Dedifferentiated amniotic fluid mesenchymal stem cell (primary cell): ENCODE results near the gene GET4.

Experiments
- DNase-seq: peaks from one replicate; pipeline ENCODE4 v3.0.0-alpha.2; 2016; ENCODE audit errors: extremely low spot score

Gene GET4

DNA sequence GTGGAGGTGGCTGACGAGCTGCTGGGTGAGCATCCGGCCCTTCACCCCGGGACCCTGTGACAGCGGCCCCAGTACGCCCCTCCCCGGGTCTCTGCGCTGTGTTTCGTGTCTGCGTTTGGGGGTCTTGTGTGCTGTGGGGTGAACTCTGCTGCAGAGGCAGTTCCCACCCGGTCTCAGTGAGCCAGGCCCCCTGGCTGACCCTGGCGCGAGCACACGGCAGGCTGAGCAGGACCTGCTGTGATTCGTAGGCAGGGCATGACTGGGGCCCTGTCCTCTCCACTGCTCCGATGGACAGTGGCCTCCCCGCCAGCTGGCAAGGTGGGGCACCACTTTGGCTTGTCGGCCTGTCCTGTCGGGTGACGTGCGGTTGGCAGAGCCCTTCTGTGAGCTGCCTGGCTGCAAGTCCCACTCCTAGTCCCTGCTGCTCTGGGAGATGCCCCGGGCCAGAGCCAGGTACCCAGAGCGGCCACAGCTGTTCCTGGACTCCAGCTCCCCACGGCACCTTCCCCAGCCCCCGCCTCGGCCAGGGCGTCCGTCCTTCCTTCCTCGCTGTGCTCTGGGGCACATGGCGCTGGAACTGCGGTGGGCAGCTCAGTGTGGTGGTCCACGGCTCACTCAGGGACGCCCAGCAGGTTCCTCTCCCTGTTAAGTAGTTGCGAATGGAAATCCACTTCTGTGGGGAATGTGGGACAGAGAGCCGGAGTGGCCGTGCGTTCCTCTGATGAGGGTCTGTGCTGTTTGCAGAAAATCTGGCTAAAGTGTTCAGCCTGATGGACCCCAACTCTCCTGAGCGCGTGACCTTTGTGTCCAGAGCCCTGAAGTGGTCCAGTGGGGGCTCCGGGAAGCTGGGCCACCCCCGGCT, 10.5 kb downstream of the GET4 start:
- DNase-seq: no peak

DNA sequence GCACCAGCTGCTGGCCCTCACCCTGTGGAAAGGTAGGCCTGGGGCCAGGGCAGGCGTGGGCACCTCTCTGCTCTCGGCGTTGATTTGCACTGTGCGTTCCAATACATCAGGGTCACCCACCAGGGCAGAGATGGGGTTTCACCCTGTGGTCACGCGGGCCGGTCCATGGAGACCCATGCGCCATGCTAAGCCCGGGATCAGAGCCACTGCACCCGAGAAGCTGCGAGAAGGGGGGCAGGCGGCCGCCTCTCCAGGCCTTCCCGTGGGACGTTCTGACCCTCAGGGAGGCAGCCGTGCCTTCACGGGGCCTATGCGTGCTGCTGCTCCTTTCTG, 11.1 kb downstream of the GET4 start:
- DNase-seq: no peak

DNA sequence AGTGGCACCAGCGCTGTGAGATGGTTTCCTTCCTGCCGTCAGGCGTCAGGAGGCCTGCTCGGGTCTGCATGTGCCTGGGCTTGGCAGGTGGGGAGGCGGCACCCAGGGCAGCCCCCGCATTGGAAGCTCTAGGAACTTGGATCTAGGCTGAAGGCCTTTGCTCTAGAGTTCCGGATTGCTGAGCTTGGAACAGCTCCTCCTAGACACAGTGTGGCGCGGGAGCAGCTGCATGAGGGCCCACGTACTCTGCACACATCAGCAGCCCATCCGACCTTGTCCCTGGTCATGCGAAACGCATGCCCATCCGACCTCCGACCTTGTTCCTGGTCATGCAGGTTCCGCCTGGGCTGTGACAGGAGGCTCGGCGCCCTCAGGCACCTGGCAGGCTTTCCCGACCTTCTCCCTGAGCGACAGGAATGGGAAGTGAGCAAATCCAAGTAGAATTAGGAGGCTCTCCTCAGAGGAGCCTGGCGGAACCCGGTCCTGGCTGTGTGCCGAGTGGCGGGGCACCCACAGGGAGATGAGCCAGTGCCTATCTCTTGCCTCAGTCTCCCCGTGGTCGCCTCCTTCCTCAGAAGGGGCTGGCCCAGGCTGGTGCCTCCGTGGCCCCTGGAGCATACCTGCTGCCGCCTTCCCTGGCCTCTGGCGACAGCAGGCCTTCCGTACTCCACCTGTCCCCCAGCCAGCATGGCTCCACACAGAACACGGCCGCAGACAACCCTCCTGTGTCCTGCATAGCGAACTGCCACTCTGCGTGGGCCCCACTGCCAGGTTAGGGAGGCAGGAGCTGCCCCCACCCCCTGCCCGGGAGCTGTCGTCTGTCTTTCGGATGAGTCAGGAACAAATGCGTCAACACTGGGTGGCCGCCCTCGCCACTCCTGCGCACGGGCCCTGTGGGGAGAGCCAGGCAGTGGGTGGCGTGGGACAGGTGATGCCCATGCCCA, 12.0 kb downstream of the GET4 start:
- DNase-seq: no peak

DNA sequence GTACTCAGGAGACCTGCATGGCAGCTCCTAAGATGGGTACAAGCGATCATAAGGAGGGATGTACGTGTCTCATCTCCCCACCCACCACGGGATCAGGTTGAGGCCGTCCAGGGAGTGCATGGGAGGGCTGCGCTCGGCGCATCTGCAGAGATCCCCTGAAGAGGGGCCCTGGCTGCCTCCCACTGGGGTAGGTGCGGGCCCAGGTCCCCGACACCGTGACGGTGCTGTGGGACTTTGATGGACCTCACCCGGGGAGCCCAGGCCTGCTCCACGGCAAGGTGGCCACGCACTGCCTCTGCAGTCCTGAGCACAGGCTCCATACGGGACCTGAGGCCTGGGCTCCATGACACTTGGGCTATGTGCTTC, 12.7 kb downstream of the GET4 start:
- no peak for DNase-seq

DNA sequence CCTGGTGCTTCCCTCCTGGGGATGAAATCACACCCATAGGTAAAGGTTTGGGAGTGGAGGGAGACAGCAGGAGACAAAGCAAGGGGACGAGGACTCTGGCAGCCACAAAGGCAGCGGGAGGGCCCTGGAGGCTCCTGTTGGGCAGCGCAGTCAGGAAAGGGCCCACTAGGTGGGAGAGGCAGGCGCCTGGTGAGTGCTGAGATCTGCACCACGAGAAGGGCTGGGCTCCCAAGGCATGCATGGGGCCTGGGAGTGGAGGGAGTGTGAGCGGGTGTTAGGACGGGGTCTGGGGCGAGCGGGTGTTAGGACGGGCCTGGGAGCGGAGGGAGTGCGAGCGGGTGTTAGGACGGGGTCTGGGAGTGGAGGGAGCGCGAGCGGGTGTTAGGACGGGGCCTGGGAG, 13.0 kb downstream of the GET4 start:
- DNase-seq: no peak

DNA sequence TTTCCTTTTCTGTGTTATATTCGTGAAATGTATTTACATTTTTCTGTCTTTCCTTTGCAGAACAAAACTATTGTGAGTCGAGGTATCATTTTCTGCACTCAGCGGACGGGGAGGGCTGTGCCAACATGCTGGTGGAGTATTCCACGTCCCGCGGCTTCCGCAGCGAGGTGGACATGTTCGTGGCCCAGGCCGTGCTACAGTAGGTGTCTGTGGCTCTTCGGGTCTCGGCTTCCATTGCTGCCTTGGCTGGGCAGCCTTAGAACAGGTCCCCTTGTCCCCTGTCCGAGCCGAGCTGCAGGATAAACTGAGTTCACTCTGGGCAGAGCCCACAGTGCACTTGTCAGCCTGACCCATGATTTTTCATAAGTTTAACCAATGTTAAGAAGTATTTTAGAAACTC, 14.5 kb downstream of the GET4 start:
- no peak for DNase-seq

DNA sequence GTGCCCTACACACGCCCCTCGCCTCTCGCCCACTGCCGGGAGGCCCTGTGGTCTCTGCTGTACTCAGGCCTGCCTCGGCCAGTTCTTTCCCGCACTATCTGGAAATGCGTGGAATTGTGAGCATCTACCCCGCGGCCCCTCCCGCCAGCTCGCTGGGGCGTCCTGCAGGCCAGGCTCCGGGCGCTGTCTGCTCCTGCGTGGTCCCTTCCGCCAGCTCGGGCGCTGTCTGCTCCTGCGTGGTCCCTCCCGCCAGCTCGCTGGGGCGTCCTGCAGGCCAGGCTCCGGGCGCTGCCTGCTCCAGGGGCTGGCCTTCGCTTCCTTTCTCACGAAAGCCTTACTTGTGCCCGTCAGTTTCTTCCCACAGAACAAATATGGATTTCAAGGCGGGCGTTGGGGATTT, 14.9 kb downstream of the GET4 start:
- DNase-seq: no peak

DNA sequence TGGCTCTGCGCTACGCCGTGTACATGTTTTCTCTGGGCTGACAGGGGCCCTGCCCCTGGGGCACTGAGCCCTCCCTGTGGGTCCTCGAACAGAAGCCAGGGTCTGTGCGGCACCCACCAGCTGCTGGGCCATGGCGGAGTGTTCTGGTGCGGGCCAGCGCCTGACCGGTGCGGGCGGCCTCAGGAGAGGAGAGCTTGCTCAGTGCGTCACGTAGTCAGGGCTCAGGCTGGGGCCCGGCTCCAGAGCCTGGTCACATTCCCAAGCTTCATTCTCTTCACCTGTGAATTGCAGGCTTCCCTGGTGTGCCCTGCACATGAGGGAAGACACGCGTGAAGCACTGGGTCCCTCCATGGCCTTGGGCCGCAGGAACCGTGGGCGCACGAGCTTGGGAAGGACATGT, 15.5 kb downstream of the GET4 start:
- no peak for DNase-seq

DNA sequence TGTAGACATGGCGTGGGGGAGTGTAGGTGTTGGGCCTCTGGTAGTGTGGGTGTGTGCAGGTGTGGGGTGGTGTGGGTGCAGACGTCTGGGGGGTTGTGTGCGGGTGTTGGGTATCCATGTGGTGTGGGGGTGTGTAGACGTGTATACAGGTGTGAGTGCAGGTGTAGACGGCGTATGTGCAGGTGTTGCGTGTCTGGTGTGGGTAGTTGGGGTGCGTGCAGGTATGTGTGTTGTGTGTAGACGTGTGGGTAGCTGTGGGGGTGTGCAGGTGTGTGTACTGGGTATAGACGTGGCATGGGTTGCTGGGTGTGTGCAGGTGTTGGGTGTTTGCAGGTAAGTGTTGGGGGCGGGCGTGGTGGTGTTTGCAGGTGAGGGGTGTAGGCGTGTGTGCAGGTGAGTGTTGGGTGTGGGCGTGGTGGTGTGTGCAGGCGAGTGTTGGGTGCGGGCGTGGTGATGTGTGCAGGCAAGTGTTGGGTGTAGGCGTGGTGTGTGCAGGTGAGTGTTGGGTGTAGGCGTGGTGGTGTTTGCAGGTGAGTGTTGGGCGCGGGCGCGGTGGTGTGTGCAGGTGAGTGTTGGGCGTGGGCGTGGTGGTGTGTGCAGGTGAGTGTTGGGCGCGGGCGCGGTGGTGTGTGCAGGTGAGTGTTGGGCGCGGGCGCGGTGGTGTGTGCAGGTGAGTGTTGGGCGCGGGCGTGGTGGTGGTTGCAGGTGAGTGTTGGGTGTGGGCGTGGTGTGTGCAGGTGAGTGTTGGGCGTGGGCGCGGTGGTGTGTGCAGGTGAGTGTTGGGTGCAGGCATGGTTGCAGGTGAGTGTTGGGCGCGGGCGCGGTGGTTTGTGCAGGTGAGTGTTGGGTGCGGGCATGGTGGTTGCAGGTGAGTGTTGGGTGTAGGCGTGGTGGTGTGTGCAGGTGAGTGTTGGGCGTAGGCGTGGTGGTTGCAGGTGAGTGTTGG, 16.6 kb downstream of the GET4 start:
- no peak for DNase-seq

DNA sequence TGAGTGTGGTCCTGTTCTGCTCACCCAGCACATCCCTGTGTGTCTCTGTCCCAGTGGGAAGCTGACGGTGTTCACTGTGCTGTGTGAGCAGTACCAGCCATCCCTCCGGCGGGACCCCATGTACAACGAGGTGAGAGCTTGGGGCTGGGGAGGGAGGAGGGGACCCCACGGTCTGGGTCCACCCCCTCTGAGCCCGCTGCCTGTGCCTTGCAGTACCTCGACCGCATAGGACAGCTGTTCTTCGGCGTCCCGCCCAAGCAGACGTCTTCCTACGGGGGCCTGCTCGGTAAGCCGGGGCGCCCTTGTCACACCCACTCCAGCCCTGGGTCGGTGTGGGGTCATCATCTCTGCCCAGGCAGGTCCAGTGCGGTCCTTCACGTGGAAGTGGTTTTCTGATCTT, 17.3 kb downstream of the GET4 start:
- DNase-seq: no peak

DNA sequence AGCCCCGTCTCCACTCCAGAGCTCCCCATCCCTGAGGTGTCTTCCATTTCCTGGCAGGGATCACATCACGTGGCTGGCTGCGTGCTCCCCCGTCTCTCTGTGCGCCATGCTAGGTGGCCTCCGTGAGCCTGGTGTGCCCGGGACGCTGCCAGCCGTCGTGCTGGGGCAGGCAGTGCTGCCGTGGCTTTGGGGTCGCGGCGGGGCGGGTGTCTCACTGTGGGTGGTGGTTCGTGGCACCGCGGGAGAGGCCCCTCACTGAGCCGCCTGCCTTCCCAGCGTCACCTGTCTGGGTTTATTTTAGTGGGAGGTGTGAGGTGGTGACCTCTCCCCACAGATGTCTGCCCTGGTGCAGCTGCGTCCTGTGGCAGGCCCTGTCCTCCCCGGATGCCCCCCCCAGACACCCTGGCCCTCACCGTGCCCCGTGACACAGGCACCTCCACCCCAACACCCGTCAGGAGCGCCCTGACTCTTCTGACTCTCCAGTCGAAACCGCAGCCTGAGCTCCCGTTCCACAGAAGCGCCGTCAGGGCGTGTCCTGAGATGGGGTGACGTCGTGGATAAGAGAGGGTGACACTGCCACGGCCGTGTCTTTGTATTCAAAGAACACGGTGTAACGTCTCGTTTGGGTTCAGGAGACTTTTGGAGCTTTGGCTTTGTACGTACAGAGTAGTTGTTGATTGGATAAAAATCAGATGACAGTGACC, 18.0 kb downstream of the GET4 start:
- DNase-seq: no peak

DNA sequence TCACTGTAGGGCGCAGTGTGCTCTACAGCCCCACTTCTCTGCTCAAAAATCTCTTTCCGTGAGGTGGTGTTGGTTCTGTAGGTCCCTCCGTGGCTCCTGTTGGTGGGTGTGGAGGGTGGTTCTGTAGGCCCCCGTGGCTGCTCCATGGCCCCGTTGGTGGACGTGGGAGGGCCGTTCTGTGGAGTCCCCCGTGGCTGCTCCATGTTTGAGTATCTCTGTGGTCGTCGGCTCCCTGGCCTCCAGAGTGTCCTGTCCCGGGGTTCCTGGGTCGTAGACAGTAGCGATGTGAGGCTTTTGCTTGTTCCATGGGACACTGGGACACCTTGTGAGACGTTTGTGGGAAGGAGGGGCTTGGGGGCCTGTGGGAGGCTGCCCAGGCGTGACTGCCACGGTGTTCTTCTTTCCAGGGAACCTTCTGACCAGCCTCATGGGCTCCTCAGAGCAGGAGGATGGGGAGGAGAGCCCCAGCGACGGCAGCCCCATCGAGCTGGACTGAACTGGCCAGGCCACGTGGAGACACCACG, 18.6 kb downstream of the GET4 start:
- DNase-seq: no peak

DNA sequence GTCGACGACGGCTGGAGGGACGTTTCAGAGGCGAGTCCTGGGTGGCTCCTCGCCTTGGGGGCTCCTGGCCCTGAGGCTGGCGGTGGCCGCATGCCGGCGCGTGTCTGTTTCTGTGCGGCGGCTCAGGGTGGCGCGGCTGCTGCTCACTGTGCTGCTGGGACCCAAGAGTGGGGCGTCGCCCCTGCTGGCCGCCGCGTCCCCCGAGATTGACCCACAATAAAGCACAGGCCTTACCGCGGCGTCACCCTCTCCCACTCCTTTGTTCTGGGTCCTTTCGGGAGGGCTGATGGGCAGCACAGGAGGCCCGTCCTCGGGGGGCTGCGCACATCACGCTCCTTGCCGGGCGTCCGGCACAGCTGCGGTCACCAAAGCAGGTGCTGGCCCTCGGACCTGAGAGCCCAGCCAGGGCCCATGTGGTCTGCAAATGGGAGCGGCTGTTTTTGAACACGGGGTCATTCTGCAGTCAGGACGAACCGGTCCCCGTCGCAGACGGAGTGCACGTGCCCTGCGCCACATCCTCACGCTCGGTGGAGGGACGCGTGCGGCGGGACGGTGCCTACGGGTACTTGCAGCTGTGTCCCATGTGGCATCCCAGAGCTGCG, 19.2 kb downstream of the GET4 start:
- no peak for DNase-seq

DNA sequence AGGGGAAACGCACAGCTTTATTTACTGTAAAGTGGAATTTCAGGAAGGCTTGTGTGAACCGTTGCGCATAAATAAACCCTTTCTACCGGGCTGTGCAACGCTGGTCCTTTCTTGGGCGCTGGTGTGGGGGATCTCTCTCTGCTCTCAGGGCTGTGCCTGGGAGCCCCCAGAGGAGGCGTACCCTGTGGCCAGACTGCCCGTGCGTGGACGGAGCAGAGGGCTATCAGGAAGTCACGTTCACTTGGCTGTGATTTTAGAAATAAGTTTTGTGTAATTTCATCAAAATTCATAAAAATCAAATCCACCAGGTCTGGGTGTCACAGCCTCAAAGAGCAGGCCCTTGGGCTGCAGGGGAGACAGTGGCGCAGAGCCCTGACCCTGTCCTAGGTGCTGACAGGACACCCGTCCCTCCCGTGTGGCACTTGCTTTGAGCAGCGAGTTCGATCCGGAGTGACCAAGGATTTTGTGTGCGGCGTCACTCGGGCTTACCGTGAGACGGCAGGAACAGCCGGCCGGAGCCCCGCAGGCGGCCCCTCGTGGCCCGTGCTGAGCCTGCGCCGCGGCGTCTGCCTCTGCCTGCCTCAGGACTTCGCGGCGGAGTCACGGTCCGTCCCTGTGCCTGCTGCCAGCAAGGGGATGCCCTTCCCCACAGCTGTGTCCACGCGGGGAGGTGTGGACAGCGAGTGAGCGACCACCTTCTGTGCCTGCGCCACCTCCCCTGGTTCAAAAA, 20.2 kb downstream of the GET4 start:
- no peak for DNase-seq

DNA sequence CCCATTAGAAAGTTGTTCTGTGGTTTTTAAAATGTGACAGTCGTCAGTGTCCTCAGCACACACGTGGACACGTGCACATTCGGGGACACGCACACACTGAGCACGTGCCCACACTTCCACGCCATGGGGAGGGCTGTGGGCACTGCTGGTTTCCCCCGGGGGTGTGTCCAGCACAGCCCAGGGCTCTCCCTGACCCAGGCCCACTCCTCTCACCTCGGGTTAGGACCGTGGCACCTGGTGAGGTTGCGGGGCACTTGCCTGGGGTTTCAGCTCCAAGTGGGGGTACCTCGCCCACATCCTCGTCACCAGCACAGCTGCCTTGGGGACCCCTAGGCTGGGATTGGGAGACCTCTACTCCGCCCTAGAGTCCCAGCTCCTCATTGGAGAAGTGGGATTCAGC, 20.7 kb downstream of the GET4 start:
- no peak for DNase-seq

DNA sequence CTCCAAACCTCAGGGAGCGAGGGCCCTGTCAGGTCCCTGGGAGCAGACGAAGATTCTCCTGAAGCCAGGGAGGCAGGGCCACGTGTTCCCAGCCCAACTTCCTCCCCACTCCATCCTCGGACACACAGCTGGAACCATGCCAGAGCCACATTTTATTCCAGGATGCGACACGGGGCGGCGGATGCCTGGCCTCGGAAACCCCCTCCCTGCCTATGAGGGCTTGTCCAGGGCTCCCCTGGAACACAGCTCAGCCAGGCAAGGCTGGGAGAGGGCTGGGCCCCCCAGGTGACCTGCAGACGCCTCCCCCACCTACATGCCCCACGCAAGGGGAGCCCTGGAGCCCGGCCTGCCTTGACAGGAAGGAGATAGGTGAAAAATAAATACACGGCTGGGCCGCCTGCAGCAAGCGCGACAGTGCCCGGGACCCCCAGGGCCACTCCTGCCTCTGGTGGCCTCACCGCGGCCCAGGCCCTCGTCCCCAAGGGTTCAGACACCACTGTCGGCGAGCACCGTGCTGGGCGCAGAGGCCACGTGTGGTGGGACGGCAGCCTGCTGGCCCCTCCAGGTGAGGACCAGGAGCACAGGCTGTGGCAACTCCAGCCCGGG, 21.5 kb downstream of the GET4 start:
- DNase-seq: no peak

DNA sequence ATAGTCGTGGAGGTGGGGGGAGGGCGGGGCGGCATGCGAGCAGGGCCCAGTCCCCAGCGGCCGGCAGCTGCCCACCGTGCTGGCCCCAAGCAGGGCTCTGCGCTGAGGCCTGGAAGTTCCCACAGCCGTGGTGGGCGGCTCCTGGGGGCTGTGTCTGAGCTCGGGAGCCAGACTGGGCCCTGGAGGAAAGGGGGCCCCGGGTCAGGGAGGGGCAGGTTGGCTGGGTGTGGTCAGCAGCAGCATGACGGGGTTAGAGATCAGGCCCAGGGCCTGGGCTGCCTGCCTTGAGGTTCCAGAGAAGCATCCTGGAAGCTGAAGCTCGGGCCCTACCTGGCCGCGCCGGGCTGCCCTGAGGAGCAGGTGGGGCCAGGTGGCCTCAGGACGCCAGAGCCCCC, 22.1 kb downstream of the GET4 start:
- no peak for DNase-seq

DNA sequence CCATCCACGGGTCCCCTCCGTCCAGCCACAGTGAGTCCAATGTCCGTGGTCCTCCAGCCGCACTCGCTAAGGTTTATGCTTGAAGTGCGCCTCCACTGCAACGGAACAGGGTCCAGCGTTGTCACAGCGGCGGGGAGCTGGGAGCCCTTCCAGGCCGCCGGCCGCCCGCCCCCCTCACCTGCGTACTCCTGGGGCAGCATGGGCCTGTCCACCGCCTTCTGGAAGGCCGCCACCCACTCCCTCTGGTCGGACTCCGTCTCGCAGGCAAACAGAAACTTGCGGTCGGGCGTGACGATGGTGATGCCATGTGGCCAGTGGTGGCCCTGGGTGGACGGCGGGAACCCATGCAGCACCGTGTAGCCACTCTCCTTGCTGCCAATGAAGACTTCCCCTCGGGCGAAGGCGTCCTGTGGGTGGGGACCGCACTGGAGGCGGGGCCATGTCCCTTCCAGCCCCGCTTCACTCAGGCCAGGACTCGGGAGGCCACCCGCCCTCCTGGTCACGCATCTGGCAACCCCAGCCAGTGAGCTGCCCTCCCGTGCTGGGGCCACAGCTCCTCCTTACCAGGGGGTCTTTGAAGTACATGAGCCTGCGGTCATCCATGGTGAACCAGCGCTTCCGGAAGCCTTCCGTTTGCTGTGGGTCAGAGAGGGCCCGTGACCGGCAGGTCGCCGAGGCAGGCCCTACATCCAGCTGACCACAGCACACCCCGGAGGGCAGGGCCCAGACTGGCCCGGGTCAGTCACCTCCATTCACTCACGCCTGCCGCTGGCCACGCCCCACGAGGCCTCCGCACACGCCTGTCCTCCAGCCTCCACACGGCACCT, 22.7 kb downstream of the GET4 start:
- DNase-seq: no peak

DNA sequence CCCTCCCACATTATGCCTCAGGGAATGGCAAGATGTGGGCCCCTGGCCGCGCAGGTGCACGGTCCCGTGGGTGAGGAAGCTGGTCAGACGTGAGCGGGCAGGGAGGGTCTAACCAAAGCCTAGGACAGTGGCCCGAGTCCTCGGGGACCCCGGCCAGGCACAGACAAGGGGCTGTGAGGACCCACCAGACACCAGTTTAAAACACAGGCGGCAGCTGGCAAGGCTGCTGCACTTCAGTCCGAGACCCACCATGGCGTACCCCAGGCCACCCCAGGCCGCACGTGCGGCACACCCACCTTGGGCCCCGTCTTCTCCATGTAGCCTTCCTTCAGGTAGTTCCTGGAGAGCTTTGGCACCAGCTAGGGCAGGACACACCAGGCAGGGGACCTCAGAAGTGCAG, 23.5 kb downstream of the GET4 start:
- no peak for DNase-seq
